NCI-H2107 (cell line): ENCODE results near the gene ARMH4.
"Not testable (repeated sequence)": the region's sequence is repeated elsewhere in the genome, so short reads cannot be mapped to it uniquely, and the experiment has no call there.

Experiments used
- DNase-seq: peaks from one replicate; lab custom pipeline; 2025; lab: John Stamatoyannopoulos, UW

Gene ARMH4

GRCh38 chr14:58143106-58143505 lies 8.9 kb downstream of the ARMH4 start:
- DNase-seq, result no peak

- no peak for DNase-seq
Observed at GRCh38 chr14:58141893-58142292, 10.1 kb downstream of the ARMH4 start.

DNA sequence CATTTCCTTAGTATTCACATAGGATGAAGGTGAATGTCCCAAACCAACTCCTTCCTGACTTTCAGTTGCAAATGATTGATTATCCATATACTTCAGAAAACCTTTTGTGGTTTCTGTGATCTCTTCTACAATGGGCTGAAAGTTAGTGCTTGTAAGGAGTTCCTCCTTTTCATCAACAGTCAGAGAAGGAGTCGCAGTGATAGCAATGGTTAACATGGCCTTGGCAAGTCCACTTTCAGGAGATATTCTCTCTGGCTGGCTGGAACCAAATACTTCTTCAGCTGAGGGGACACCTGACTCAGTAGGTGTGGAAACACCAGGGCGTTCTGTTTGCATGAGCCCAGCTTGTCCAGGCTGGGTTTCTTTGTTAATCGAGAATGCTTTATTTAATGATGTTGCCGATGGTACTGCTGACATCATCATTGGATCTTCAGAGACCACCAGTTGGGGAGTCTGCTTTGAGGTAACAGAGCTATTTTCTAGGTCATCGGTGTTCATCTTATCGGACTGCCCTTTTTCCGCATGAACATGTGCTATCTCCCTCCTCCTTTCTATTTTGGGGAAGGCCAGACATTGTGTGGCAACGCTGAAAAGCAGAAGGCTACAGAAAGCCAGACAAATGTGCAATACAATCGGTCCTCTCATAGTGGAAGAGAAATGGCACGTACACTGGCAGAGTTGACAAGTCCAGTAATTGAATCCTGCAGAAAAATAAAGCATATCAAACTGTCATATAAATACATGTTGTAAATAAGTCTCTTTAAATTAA lies 13.1 kb downstream of the ARMH4 start:
- DNase-seq, result no peak

- DNase-seq, result no peak
Observed at GRCh38 chr14:58138031-58138713, 13.8 kb downstream of the ARMH4 start.

DNA sequence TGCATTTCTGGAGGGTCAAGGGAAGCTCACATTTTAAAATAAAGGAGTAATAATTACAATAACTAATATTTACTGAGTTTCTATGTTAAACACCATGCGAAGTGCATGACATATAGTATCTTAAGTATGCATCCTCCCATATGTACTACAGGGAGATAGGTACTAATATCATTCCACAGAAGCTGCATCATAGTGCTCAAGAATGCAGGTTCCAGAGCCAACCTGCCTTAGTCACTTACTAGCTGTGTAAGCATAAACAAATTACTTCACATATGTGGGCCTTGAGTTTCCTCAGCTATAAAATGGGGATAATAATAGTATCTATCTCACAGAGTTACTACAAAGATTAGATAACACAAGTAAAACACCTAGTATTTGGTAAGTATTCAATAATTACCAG lies 18.3 kb downstream of the ARMH4 start:
- DNase-seq, result no peak

GRCh38 chr14:58131386-58131785 lies 20.6 kb downstream of the ARMH4 start:
- DNase-seq, result no peak

DNA sequence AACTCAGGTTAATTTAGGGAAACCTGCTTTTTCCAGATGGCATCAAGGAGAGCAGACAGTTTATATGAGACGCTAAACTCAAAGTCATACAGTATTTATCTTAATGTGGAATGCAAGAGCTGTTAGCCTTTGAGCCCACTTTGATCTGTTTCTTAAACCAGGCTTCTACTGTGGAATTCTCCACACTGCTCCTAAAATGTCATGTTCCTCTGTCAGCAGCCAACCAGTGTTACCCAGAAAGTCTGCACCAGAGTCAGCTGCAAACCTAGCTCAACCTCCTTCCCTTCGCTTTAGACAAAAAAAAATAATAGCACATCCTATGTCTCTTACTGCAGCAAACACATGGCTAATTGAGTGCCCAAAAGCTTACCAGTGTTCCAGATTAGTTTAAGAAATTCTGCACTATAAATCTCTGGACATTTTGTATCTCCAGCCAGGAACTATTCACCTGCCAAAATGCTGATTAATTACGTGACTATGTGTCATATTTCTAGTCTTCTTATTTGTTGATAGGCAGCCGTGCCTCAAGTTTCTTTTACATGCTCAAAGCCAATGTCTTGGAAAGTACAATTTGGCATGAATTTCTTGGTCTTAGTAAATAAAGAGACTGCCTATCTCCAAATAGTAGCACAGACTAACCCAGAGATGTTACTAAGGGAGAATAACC lies 21.8 kb downstream of the ARMH4 start:
- no peak for DNase-seq

DNA sequence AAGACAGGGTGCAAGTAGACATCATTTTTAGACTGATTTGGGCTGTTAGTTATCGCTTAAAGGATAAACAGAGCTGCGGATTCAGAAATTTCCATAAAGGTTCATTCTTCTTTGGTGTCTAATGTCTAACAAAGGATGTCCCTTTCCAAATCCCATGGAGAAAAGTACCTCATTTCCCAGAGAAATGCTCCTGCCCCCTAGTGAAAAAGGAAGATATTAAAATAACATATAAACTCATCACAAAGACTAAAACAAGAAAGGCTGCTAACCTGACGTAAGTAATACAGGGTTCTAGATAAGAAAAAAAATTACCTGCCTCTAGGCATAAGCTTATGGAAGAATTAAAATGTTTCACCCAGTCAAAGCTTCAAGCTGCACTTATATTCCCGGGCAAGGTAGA lies 22.8 kb downstream of the ARMH4 start:
- DNase-seq, result no peak

GRCh38 chr14:58128416-58128815 lies 23.6 kb downstream of the ARMH4 start:
- no peak for DNase-seq

- DNase-seq, result not testable (repeated sequence)
Observed at GRCh38 chr14:58122546-58122945, 29.5 kb downstream of the ARMH4 start.

- no peak for DNase-seq
Observed at GRCh38 chr14:58121530-58122186, 30.4 kb downstream of the ARMH4 start.

GRCh38 chr14:58119381-58119780 lies 32.6 kb downstream of the ARMH4 start:
- DNase-seq, result no peak

DNA sequence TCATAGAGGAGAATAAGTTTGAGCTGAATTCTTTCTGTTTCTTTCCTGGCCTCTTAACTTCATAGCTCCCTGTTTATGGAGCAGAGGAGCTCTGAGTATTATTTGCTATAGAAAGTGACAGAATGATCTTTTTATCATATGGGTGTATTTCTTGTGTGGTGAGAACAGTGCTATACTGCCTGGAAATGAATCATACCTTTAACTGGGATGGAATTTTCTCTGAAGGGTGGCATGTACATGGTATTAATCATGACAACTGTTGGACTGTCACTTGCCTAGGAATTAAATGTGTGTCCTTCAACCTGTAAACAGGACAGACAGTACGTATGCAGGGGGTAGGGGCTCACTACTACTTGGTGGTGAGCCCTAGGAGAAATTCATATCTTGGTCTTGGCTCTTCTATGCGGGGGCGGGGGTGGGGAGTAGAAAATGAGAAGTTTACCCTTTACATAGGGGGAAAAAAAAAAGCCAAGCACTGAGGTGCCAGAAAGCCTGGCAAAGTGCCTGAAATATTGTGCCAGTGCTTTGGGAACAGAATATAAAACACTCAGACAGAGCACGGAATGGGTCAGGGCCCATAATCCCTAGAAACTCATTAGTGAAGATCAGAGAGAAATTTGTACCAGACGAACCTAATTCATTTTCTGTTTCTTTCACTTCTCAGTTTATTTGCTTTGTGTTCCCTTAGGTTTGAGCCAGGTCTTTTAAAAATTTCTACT lies 33.8 kb downstream of the ARMH4 start:
- no peak for DNase-seq

DNA sequence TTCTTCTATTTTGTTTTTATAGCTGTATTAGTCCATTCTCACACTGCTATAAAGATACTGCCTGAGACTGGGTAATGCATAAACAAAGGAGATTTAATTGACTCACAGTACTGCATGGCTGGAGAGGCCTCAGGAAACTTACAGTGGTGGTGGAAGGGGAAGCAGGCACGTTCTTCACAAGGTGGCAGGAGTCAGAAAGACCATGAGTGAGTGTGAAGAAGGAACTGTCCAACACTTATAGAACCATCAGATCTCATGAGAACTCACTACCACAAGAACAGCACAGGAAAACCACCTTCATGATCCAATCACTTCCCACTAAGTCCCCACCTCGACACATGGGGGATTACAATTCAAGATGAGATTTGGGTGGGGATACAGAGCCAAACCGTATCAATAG lies 42.3 kb downstream of the ARMH4 start:
- no peak for DNase-seq

DNA sequence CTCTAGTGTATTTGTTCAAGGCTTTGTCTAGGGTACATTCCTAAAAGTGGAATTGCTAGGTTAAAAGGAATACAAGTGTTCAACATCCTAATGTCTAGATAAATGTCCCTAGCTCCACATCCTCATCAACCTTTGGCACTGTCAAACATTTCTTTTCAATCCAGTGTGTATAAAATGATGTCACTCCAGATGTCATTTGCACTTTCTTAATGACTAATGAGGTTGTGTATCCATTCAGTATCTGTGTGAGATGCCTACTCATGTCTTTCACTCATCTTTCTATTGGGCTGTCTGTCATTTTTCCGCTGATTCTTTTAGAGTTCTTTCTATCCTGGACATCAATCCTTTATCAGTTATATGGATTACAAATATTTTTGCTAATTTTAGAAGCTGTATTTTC lies 43.3 kb downstream of the ARMH4 start:
- DNase-seq, result no peak

- peak; percentile 33 for DNase-seq
Observed at GRCh38 chr14:58107947-58108552, 44.0 kb downstream of the ARMH4 start.

DNA sequence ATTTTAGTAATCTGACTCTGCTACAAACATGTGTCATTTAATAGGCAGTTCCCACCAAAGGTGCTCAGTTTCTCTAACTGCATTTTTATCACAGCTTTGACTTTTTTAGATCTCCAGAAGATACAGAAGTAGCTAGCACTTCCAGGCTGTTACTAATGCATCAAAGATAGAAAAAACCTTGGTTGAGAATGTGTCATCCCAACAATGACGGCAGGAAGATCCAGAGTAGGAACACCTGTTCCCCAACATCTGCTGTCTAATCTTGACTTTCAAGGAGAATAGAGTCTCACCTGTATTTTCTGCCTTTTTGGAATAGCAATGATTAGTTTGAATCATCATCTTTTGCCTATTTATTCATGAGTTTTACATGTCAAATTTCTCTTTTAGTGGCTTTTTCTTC lies 45.0 kb downstream of the ARMH4 start:
- DNase-seq, result no peak

DNA sequence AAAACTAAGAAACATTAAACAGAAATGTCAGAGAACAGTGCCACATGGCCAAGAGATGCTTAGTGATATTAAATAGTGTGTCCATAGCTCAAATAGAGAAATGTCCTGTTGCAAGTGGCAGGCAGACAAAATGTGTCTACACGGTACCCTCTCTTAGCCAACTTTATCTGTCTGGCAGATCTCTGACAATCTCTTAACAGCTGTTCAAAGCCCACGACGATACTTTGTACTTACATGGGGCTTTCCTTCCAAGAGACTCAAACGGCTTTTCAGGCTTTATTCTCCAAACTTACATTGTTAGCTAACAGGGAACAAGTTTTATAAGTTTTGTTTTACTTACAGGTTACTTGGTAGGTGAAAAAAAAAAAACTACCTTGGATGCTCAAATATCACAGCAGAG lies 45.6 kb downstream of the ARMH4 start:
- no peak for DNase-seq

- DNase-seq, result no peak
Observed at GRCh38 chr14:58104808-58105207, 47.2 kb downstream of the ARMH4 start.

DNA sequence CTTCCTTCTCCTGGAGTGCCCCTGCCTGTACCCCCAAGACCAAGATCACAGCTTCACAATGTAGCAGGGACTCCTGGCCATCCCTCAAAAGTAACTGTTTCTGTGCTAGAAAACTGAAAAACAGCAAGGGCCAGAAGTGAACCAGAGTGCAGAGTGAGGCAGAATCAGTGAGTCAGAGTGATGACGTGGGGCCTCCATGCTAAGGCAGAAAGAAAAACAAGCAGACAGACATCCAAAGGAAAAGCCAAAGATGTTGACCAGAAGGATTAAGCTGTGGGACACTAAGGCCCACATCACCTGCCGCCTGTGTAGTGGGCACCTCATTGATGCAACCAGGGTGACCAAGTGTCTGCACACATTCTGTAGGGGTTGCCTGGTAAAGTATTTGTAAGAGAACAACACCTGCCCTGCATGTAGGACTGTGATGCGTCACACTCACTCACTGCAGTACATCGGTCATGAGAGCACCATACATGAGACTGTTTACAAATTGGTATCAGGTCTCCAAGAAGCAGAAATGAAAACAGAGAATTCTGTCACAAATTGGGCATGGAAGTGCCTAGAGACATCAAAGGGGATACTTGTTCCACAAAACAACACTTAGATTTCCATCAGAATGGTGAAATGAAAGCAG lies 51.2 kb downstream of the ARMH4 start:
- DNase-seq, result no peak

DNA sequence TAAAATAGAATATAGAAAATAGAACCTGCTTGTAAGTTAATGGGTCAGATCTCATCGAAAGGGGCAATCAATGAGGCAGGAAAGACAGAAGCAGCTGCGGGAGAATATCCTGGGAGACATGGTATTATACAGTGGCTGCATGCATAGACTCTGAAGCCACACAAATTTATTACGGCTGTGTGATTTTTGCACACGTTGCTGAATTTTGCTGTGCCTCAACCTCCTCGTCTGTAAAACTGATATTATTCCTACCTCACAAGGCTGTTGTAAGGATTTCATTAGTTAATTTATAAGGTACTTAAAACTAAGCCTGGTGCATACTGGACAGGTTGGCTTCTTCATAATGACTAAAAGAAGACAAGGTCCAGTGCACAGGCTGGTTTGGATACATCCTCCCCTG lies 52.3 kb downstream of the ARMH4 start:
- DNase-seq, result no peak
